GM12878 (cell line): ENCODE data around the gene CD248. TPM values are rescaled to one million over a fixed set of nuclear protein-coding genes. Genes with fewer than 3 reads are reported as not detected.

Experiments
- HDGF ChIP-seq: fragments of 450-650 bp; IDR thresholded peaks from 2 replicates; pipeline ENCODE4 v1.6.1; 2016; ENCODE audit warnings: antibody characterized with exemption
- NR2C2 ChIP-seq: IDR thresholded peaks from 2 replicates; pipeline ENCODE4 v1.6.1; 2011; ENCODE audit warnings: borderline replicate concordance, low read depth; ENCODE audit not compliant: control insufficient read depth, insufficient read length
- YBX1 ChIP-seq: fragments of 450-650 bp; IDR thresholded peaks from 2 replicates; pipeline ENCODE4 v1.6.1; 2016; ENCODE audit warnings: antibody characterized with exemption
- polyA plus RNA-seq, 11 experiments: library from polyadenylated mRNA; depleted of rRNA in 4 of 11; unstranded in 6 of 11; stranded (reverse) in 5 of 11; fragments of >200 nt; fragmentation: Nextera tagmentation in 4 of 11; fragmentation: Illumina TruSeq in 1 of 11; extraction: Ambion mirVana in 4 of 11; extraction: Trizol in 1 of 11; gene quantifications; 1 replicate in 1 of 11; 2 replicates in 10 of 11; pipeline versions ENCODE4 v1.2.1 to v1.2.3, GENCODE V29; 2011 to 2016; ENCODE audit warnings: inconsistent platforms in 2 of 11, missing spikeins in 2 of 11, low read depth in 1 of 11
- total RNA-seq, 4 experiments: library from RNA; depleted of rRNA in 3 of 4; stranded (reverse); fragments of >200 nt in 3 of 4; fragmentation: Illumina TruSeq in 1 of 4; extraction: Trizol in 1 of 4; gene quantifications; 2 replicates each; pipeline versions ENCODE4 v1.2.1 to v1.2.3, GENCODE V29; 2013 to 2021
- TF ChIP-seq, protein P1 (sequence below): fragments of 450-650 bp; IDR thresholded peaks from 2 replicates; pipeline ENCODE4 v1.6.1; 2017; ENCODE audit warnings: mild to moderate bottlenecking, moderate library complexity
- TF ChIP-seq, protein P2 (sequence below): fragments of 450-650 bp; formaldehyde crosslinking; IDR thresholded peaks from 2 replicates; pipeline ENCODE4 v1.4.0; 2022; ENCODE audit warnings: mild to moderate bottlenecking, moderate library complexity

Gene CD248
- total and polyA plus RNA-seq, 10 of the 15 experiments (the other 5 are each of a cell fraction or from before 2014, with no cell fraction given): 0.10 to 0.21 (median 0.20) TPM; not detected in 7

GRCh38 chr11:66347425-66348276, 30.8 kb upstream of the CD248 start, which contains the start of gene B4GAT1 (continued):
- TF ChIP-seq, protein P1, sequence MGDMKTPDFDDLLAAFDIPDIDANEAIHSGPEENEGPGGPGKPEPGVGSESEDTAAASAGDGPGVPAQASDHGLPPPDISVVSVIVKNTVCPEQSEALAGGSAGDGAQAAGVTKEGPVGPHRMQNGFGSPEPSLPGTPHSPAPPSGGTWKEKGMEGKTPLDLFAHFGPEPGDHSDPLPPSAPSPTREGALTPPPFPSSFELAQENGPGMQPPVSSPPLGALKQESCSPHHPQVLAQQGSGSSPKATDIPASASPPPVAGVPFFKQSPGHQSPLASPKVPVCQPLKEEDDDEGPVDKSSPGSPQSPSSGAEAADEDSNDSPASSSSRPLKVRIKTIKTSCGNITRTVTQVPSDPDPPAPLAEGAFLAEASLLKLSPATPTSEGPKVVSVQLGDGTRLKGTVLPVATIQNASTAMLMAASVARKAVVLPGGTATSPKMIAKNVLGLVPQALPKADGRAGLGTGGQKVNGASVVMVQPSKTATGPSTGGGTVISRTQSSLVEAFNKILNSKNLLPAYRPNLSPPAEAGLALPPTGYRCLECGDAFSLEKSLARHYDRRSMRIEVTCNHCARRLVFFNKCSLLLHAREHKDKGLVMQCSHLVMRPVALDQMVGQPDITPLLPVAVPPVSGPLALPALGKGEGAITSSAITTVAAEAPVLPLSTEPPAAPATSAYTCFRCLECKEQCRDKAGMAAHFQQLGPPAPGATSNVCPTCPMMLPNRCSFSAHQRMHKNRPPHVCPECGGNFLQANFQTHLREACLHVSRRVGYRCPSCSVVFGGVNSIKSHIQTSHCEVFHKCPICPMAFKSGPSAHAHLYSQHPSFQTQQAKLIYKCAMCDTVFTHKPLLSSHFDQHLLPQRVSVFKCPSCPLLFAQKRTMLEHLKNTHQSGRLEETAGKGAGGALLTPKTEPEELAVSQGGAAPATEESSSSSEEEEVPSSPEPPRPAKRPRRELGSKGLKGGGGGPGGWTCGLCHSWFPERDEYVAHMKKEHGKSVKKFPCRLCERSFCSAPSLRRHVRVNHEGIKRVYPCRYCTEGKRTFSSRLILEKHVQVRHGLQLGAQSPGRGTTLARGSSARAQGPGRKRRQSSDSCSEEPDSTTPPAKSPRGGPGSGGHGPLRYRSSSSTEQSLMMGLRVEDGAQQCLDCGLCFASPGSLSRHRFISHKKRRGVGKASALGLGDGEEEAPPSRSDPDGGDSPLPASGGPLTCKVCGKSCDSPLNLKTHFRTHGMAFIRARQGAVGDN: no peak
- TF ChIP-seq YBX1 (no peak), HDGF (no peak), NR2C2 (no peak)
- TF ChIP-seq, protein P2, sequence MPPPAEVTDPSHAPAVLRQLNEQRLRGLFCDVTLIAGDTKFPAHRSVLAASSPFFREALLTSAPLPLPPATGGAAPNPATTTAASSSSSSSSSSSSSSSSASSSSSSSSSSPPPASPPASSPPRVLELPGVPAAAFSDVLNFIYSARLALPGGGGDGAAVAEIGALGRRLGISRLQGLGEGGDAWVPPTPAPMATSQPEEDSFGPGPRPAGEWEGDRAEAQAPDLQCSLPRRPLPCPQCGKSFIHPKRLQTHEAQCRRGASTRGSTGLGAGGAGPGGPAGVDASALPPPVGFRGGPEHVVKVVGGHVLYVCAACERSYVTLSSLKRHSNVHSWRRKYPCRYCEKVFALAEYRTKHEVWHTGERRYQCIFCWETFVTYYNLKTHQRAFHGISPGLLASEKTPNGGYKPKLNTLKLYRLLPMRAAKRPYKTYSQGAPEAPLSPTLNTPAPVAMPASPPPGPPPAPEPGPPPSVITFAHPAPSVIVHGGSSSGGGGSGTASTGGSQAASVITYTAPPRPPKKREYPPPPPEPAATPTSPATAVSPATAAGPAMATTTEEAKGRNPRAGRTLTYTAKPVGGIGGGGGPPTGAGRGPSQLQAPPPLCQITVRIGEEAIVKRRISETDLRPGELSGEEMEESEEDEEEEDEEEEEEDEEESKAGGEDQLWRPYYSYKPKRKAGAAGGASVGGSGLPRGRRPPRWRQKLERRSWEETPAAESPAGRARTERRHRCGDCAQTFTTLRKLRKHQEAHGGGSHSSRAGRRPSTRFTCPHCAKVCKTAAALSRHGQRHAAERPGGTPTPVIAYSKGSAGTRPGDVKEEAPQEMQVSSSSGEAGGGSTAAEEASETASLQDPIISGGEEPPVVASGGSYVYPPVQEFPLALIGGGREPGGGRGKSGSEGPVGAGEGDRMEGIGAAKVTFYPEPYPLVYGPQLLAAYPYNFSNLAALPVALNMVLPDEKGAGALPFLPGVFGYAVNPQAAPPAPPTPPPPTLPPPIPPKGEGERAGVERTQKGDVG (CRISPR knock-in tag): no peak
